OCI-LY3 (cell line): Measurements from ENCODE around the gene MTX2.

Experiments
- H2AFZ ChIP-seq: fragments of 200-600, 300-600 bp; shearing (Covaris generic); 2 replicates; pipeline ENCODE4 v1.6.0; 2014; ENCODE audit warnings: antibody characterized with exemption, low read depth, low read length
- H3K27ac ChIP-seq: fragments of 200-600, 300-600 bp; sonication (generic); 2 replicates; pipeline ENCODE4 v1.5.1; 2014; ENCODE audit warnings: mild to moderate bottlenecking, low read length, moderate library complexity, mixed read lengths
- H3K27me3 ChIP-seq: fragments of 200-600, 300-600 bp; sonication (generic); 2 replicates; pipeline ENCODE4 v1.6.1; 2014; ENCODE audit warnings: low read depth, low read length, mixed read lengths
- H3K36me3 ChIP-seq: fragments of 200-600, 300-600 bp; sonication (generic); replicated peaks from 2 replicates; pipeline ENCODE3; 2014; ENCODE audit warnings: low read depth, low read length, mixed read lengths
- H3K4me1 ChIP-seq: fragments of 300-600, 200-600 bp; sonication (generic); 2 replicates; pipeline ENCODE4 v1.6.1; 2014; ENCODE audit warnings: low read length, mixed read lengths
- H3K4me2 ChIP-seq: fragments of 200-600, 300-600 bp; sonication (generic); 2 replicates; pipeline ENCODE4 v1.6.1; 2014; ENCODE audit warnings: low read length, mixed read lengths
- H3K4me3 ChIP-seq: fragments of 300-600, 200-600 bp; sonication (generic); 2 replicates; pipeline ENCODE4 v1.5.1; 2014; ENCODE audit warnings: antibody characterized with exemption, mild to moderate bottlenecking, low read length, moderate library complexity
- H3K79me2 ChIP-seq: fragments of 300-600, 200-600 bp; shearing (Covaris generic); 2 replicates; pipeline ENCODE4 v1.6.1; 2014; ENCODE audit warnings: mild to moderate bottlenecking, low read length, mixed read lengths
- H3K9ac ChIP-seq: fragments of 300-600, 200-600 bp; shearing (Covaris generic); 2 replicates; pipeline ENCODE4 v1.6.0; 2014; ENCODE audit warnings: mild to moderate bottlenecking, low read length, moderate library complexity
- H3K9me3 ChIP-seq: fragments of 200-600, 300-600 bp; shearing (Covaris generic); 2 replicates; pipeline ENCODE4 v1.6.1; 2014; ENCODE audit warnings: low read length, mixed read lengths; ENCODE audit not compliant: insufficient read depth
- H4K20me1 ChIP-seq: fragments of 200-600, 300-600 bp; sonication (generic); 2 replicates; pipeline ENCODE4 v1.6.1; 2016; ENCODE audit warnings: low read length, mixed read lengths; ENCODE audit not compliant: insufficient read depth
- EZH2phosphoT487 ChIP-seq: fragments of 200-600 bp; shearing (Covaris generic); IDR thresholded peaks from 2 replicates; pipeline ENCODE4 v1.6.1; 2018; ENCODE audit warnings: antibody characterized with exemption, mixed run types, low read depth
- TF ChIP-seq, protein P1 (sequence below): fragments of 200-600, 300-600 bp; sonication (generic); IDR thresholded peaks from 2 replicates; pipeline ENCODE4 v1.5.1; 2014; ENCODE audit warnings: antibody characterized with exemption, low read length, low read depth

Gene MTX2

DNA sequence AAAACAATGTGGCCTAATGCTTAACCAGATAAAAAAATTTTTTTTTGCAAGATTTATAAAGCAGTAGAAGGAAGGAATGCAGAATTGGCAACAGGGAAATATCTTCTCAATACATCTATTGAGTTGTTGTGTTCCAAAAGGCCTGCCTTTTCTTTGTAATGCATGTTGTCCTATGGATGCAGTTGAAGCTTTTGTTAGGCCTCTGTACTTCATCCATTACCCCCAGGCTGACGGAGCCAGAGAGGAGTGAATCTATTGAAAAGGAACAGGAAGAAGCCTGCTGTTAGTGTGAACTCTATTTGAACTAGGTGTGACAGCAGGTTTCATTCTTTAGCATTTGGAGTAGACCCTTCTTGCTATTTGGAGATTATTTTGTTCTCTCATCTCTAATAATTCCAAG lies 56.5 kb downstream of the MTX2 start:
- H4K20me1 ChIP-seq = no peaks in the 10 kb centered on the region
- H3K4me1 ChIP-seq = peaks cover 12% of the 10 kb centered on the region
- TF ChIP-seq EZH2phosphoT487 = no peak
- TF ChIP-seq, protein P1, sequence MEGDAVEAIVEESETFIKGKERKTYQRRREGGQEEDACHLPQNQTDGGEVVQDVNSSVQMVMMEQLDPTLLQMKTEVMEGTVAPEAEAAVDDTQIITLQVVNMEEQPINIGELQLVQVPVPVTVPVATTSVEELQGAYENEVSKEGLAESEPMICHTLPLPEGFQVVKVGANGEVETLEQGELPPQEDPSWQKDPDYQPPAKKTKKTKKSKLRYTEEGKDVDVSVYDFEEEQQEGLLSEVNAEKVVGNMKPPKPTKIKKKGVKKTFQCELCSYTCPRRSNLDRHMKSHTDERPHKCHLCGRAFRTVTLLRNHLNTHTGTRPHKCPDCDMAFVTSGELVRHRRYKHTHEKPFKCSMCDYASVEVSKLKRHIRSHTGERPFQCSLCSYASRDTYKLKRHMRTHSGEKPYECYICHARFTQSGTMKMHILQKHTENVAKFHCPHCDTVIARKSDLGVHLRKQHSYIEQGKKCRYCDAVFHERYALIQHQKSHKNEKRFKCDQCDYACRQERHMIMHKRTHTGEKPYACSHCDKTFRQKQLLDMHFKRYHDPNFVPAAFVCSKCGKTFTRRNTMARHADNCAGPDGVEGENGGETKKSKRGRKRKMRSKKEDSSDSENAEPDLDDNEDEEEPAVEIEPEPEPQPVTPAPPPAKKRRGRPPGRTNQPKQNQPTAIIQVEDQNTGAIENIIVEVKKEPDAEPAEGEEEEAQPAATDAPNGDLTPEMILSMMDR = no peak
- H3K27ac ChIP-seq = no peak overlapping the region
- H3K9me3 ChIP-seq = no peaks in the 10 kb centered on the region
- no peak overlapping the region for H3K9ac ChIP-seq
- H3K27me3 ChIP-seq = no peaks in the 10 kb centered on the region
- H3K79me2 ChIP-seq = no peaks in the 10 kb centered on the region
- no peaks in the 10 kb centered on the region for H3K36me3 ChIP-seq
- H2AFZ ChIP-seq = no peak overlapping the region
- H3K4me3 ChIP-seq = no peak overlapping the region
- no peak overlapping the region for H3K4me2 ChIP-seq

DNA sequence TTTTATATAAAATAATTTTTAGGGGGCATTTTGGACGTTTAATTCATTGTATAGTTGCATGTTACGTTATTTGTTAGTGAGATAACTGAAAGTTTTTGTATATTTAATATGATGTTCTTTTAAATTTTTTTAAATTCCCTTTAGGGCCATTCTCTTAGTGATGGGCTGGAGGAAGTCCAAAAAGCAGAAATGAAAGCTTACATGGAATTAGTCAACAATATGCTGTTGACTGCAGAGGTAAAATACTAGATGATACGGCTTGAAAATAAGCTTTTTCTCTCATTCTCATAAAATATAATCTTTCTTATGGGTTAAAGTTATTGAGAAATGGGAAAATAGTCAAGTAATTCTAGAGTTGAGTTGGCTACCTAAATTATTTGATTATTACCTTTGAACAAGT lies 58.9 kb downstream of the MTX2 start:
- no peak overlapping the region for H2AFZ ChIP-seq
- no peaks in the 10 kb centered on the region for H3K79me2 ChIP-seq
- no peaks in the 10 kb centered on the region for H3K9me3 ChIP-seq
- H3K4me3 ChIP-seq = no peak overlapping the region
- H3K27ac ChIP-seq = no peak overlapping the region
- TF ChIP-seq, protein P1 = no peak
- TF ChIP-seq EZH2phosphoT487 = no peak
- no peak overlapping the region for H3K9ac ChIP-seq
- no peaks in the 10 kb centered on the region for H3K27me3 ChIP-seq
- no peaks in the 10 kb centered on the region for H4K20me1 ChIP-seq
- peaks cover 12% of the 10 kb centered on the region for H3K4me1 ChIP-seq
- no peaks in the 10 kb centered on the region for H3K36me3 ChIP-seq
- 0 out of 2 replicates have a peak overlapping the region, but pooled peaks have one; percentile 0 for H3K4me2 ChIP-seq

DNA sequence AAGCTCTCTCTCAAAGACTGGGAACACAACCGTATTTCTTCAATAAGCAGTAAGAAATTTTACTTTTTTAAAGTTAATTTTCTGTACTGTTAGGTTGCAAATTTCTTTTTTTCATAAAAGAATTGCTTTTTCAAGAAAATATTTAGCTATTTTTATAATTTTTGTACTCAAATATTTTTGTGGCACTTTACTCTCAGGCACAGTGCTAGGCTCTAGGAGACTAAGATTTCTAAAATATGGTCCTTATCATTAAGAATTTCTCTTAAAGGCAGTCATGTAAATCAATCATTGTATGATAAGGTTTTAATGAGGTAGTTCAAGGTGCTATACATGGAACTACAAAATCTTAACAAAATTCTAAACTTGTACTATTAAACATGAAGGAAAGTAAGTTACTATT lies 61.4 kb downstream of the MTX2 start:
- Histone ChIP-seq H3K9me3 (no peaks in the 10 kb centered on the region), H3K4me1 (peaks cover 12% of the 10 kb centered on the region), H3K9ac (no peak overlapping the region), H4K20me1 (no peaks in the 10 kb centered on the region), H3K27ac (no peak overlapping the region), H3K36me3 (no peaks in the 10 kb centered on the region), H3K27me3 (no peaks in the 10 kb centered on the region), H3K4me3 (no peak overlapping the region), H3K4me2 (no peak overlapping the region), H2AFZ (no peak overlapping the region), H3K79me2 (no peaks in the 10 kb centered on the region)
- TF ChIP-seq, protein P1 = no peak
- TF ChIP-seq EZH2phosphoT487 = no peak

DNA sequence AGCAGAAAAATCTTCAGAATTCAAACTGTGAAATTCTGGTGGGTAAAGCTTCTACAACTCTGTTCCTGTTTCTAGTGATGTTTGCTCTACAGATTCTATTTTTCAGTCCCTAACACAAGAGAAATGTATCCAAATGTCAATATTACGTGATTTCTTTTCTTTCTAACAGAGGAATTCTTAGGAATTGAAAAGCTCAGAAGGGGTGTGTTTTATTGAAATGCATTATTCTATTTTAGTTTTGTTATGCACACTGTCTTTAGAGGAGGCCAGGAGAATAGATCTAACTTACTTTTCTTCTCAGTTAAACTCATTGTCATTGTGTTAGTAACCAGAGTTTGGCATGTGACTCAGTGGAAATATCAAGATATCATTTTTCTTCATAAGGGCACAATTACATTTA lies 62.4 kb downstream of the MTX2 start:
- Histone ChIP-seq H3K27me3 (no peaks in the 10 kb centered on the region), H2AFZ (no peak overlapping the region), H3K4me1 (peaks cover 12% of the 10 kb centered on the region), H4K20me1 (no peaks in the 10 kb centered on the region), H3K79me2 (no peaks in the 10 kb centered on the region), H3K27ac (no peak overlapping the region), H3K4me3 (no peak overlapping the region), H3K9ac (no peak overlapping the region), H3K9me3 (no peaks in the 10 kb centered on the region), H3K4me2 (no peak overlapping the region), H3K36me3 (no peaks in the 10 kb centered on the region)
- TF ChIP-seq EZH2phosphoT487 = no peak
- TF ChIP-seq, protein P1 = no peak
